CD4-positive, alpha-beta T cell treated with Interferon gamma for 1 hour (primary cell): Measurements from ENCODE around the gene CCL21.

ENCODE experiments used
- DNase-seq: peaks from one replicate; pipeline ENCODE4 v3.0.0-alpha.2; 2020

Gene CCL21

GRCh38 chr9:34701769-34702736 lies 7.9 kb downstream of the CCL21 start:
- peak; percentile 67 for DNase-seq

GRCh38 chr9:34701023-34701768 lies 8.7 kb downstream of the CCL21 start:
- peak; percentile 69 for DNase-seq

- DNase-seq, result no peak
These were observed 15.1 kb downstream of the CCL21 start for GRCh38 chr9:34694811-34695210.

GRCh38 chr9:34693560-34693959 lies 16.4 kb downstream of the CCL21 start:
- DNase-seq, result no peak

- DNase-seq, result no peak
These were observed 18.0 kb downstream of the CCL21 start for GRCh38 chr9:34691936-34692315.

GRCh38 chr9:34690983-34691935 lies 18.7 kb downstream of the CCL21 start, which contains the start of gene CCL19:
Gene CCL19 (minus strand): TSS chr9:34691276. CDS start chr9:34691139, 137 bp downstream.
- no peak for DNase-seq

GRCh38 chr9:34689512-34689911 lies 20.4 kb downstream of the CCL21 start:
- DNase-seq, result no peak

GRCh38 chr9:34689116-34689470 lies 20.8 kb downstream of the CCL21 start:
- no peak for DNase-seq

GRCh38 chr9:34688329-34689115 lies 21.4 kb downstream of the CCL21 start:
- no peak for DNase-seq

- no peak for DNase-seq
These were observed 22.5 kb downstream of the CCL21 start for GRCh38 chr9:34687276-34688030.

- no peak for DNase-seq
These were observed 23.2 kb downstream of the CCL21 start for GRCh38 chr9:34686732-34687131.

GRCh38 chr9:34686231-34686630 lies 23.7 kb downstream of the CCL21 start:
- DNase-seq, result no peak

GRCh38 chr9:34685591-34685990 lies 24.3 kb downstream of the CCL21 start:
- no peak for DNase-seq

- no peak for DNase-seq
These were observed 25.1 kb downstream of the CCL21 start for GRCh38 chr9:34684816-34685215.

- no peak for DNase-seq
These were observed 25.8 kb downstream of the CCL21 start for GRCh38 chr9:34684145-34684544.

GRCh38 chr9:34675869-34676268 lies 34.1 kb downstream of the CCL21 start:
- DNase-seq, result no peak

GRCh38 chr9:34675048-34675714 lies 34.8 kb downstream of the CCL21 start:
- peak; percentile 48 for DNase-seq

GRCh38 chr9:34674440-34674839 lies 35.5 kb downstream of the CCL21 start:
- DNase-seq, result no peak

- no peak for DNase-seq
These were observed 38.6 kb downstream of the CCL21 start for GRCh38 chr9:34671307-34671706.

- DNase-seq, result no peak
These were observed 40.0 kb downstream of the CCL21 start for GRCh38 chr9:34669809-34670562.
